Activated naive CD8-positive, alpha-beta T cell treated with anti-CD3 and anti-CD28 coated beads, Interleukin-2, amount 50 U/mL, for 24 hours (primary cell): ENCODE measurements around the gene SYDE1.

Experiments used
- ATAC-seq: fragments of 150-1000 bp; cut with Tn5 transposase; one replicate; pipeline ENCODE4 v1.10.0; 2021
- DNase-seq: peaks from one replicate; pipeline ENCODE4 v3.0.0; 2021
- H3K27ac Mint-ChIP-seq: one replicate; pipeline ENCODE4 v1.8.0; 2021; ENCODE audit warnings: mild to moderate bottlenecking, mixed read lengths
- H3K27me3 Mint-ChIP-seq: one replicate; pipeline ENCODE4 v1.8.0; 2021; ENCODE audit warnings: mixed read lengths
- H3K36me3 Mint-ChIP-seq: one replicate; pipeline ENCODE4 v1.8.0; 2021; ENCODE audit warnings: low read depth, mixed read lengths
- H3K4me1 Mint-ChIP-seq: one replicate; pipeline ENCODE4 v1.8.0; 2021; ENCODE audit warnings: mixed read lengths
- H3K4me3 Mint-ChIP-seq: one replicate; pipeline ENCODE4 v1.8.0; 2021; ENCODE audit warnings: mild to moderate bottlenecking, moderate library complexity, mixed read lengths
- H3K9me3 Mint-ChIP-seq: one replicate; pipeline ENCODE4 v1.8.0; 2021; ENCODE audit warnings: mixed read lengths

SYDE1 gene

DNA sequence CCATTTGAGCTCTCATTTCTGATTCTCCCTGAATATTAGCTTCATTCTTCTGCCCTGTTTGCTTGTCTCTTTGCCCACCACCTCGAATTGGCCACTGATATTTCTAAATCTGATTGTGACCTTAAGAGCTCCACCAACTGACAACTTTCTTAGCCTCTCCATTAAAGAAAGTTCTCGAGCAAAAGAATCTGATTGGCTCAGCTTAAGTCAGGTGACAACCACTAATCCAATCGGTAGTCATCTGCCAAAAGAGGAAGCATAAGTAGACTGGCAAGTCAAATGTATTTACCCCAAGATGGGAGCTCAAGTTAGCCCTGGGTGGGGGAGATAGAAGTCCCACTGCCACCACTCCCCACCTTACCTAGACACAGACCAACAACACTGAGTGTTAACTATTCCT lies 52.0 kb downstream of the SYDE1 start:
- Mint-ChIP-seq H3K4me3 (no peak overlapping the region), H3K9me3 (peaks cover 10% of the 10 kb centered on the region), H3K27ac (no peak overlapping the region), H3K36me3 (no peaks in the 10 kb centered on the region), H3K27me3 (peaks cover 4% of the 10 kb centered on the region), H3K4me1 (no peaks in the 10 kb centered on the region)
- DNase-seq = no peak
- no peak for ATAC-seq

DNA sequence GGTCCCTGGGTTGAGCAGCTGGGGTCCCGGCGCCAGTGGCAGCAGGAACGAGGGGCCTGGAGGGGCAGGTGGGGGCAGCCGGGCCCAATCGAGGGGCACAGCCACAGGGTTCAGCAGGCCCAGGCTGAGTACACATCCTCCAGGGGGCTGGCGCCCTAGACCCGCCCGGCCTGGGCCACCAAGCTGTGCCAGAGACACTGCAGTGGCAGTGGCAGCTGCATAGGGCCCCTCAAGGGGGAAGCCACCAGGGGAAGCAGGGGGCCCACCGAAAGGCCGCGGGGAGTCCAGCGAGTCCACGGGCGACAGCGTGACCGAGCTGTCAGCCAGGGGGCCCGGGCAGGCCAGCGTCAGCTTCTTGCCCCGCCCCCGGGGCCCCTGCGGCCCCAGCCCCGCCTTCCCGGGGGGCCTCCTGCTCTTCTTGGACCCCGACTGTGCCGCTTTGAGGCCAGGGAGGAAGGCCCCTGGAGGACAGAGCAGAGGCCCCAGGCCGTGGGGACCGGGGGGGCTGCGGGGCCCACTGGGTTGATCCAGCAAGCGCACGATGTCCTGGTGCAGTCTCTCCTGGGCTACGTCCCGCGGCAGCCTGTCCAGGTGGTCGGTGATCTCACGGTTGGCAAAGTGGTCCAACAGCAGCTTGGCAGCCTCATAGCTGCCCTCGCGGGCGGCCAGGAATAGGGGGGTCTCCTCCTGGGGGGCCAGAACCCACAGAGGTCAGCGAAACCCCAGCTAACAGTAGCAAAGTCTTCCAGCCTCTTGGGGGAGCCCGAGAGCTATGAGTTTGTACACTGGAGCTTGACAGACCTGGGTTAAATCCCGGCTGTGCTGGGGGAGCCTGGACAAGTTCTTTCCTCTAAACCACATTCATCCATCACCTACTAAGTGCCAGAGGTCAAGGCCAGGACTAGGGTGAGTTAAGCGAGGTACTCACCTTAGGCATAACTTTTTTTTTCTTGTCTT lies 54.1 kb downstream of the SYDE1 start:
- Mint-ChIP-seq H3K27me3 (no peaks in the 10 kb centered on the region), H3K36me3 (no peaks in the 10 kb centered on the region), H3K9me3 (peaks cover 7% of the 10 kb centered on the region), H3K27ac (no peak overlapping the region), H3K4me1 (no peaks in the 10 kb centered on the region), H3K4me3 (no peak overlapping the region)
- ATAC-seq = no peak
- DNase-seq = no peak
